H9 (cell line): ENCODE results near the gene DCUN1D2. TPM values are rescaled to one million over a fixed set of nuclear protein-coding genes. Genes with fewer than 3 reads are reported as not detected.
A peak's percentile ranks its signal among the peaks of the same experiment; 100 is the strongest.

Experiments
- DNase-seq: peaks from one replicate; pipeline ENCODE4 v3.0.0-alpha.2; 2017
- H2AFZ ChIP-seq: one replicate; pipeline ENCODE4 v1.6.1; 2013; ENCODE audit warnings: mild to moderate bottlenecking, low read length, control low read depth, moderate library complexity
- H2AK5ac ChIP-seq: 2 replicates; pipeline ENCODE4 v1.6.1; 2013; ENCODE audit warnings: low read length, control low read depth, mixed read lengths; ENCODE audit not compliant: insufficient read length
- H2BK120ac ChIP-seq: one replicate; pipeline ENCODE4 v1.6.1; 2013; ENCODE audit warnings: low read depth, mild to moderate bottlenecking, low read length, control low read depth, inconsistent platforms; ENCODE audit not compliant: poor library complexity, severe bottlenecking
- H2BK12ac ChIP-seq: 2 replicates; pipeline ENCODE4 v1.6.1; 2013; ENCODE audit warnings: low read length, control low read depth, mixed read lengths, low read depth; ENCODE audit not compliant: insufficient read length
- H2BK15ac ChIP-seq: 2 replicates; pipeline ENCODE4 v1.6.1; 2013; ENCODE audit warnings: low read depth, low read length, control low read depth
- H2BK20ac ChIP-seq: one replicate; pipeline ENCODE4 v1.6.1; 2013; ENCODE audit warnings: low read depth, mild to moderate bottlenecking, low read length, control low read depth, inconsistent platforms; ENCODE audit not compliant: poor library complexity, severe bottlenecking
- H2BK5ac ChIP-seq: 2 replicates; pipeline ENCODE4 v1.6.1; 2013; ENCODE audit warnings: low read length, control low read depth, mixed read lengths; ENCODE audit not compliant: insufficient read length
- H3K14ac ChIP-seq: 2 replicates; pipeline ENCODE4 v1.6.1; 2013; ENCODE audit warnings: low read length, control low read depth; ENCODE audit not compliant: insufficient read depth
- H3K18ac ChIP-seq: 2 replicates; pipeline ENCODE4 v1.6.1; 2013; ENCODE audit warnings: low read depth, mild to moderate bottlenecking, mixed read lengths, low read length, control low read depth; ENCODE audit not compliant: insufficient read length
- H3K23ac ChIP-seq: 2 replicates; pipeline ENCODE4 v1.6.1; 2013; ENCODE audit warnings: low read length, control low read depth, mixed read lengths, low read depth; ENCODE audit not compliant: insufficient read length
- H3K23me2 ChIP-seq: 2 replicates; pipeline ENCODE4 v1.6.1; 2013; ENCODE audit warnings: low read depth, mild to moderate bottlenecking, mixed read lengths, low read length, control low read depth; ENCODE audit not compliant: insufficient read length, poor library complexity, severe bottlenecking
- H3K27ac ChIP-seq: 2 replicates; pipeline ENCODE4 v1.5.1; 2013; ENCODE audit warnings: low read length, control low read depth, mixed read lengths, low read depth; ENCODE audit not compliant: insufficient read length
- H3K27me3 ChIP-seq: 2 replicates; pipeline ENCODE4 v1.6.1; 2013; ENCODE audit warnings: low read length, control low read depth, inconsistent platforms; ENCODE audit not compliant: insufficient read depth
- H3K4ac ChIP-seq: 2 replicates; pipeline ENCODE4 v1.6.1; 2013; ENCODE audit warnings: low read depth, mild to moderate bottlenecking, control low read depth, inconsistent platforms, low read length, moderate library complexity
- H3K4me1 ChIP-seq: 2 replicates; pipeline ENCODE4 v1.6.1; 2013; ENCODE audit warnings: low read length, control low read depth, inconsistent platforms; ENCODE audit not compliant: insufficient read depth
- H3K4me2 ChIP-seq: 2 replicates; pipeline ENCODE4 v1.6.1; 2013; ENCODE audit warnings: low read length, control low read depth, mixed read lengths; ENCODE audit not compliant: insufficient read length, insufficient read depth
- H3K56ac ChIP-seq: 2 replicates; pipeline ENCODE4 v1.6.1; 2013; ENCODE audit warnings: low read depth, mild to moderate bottlenecking, mixed read lengths, low read length, control low read depth; ENCODE audit not compliant: insufficient read length
- H3K79me1 ChIP-seq: 2 replicates; pipeline ENCODE4 v1.6.1; 2013; ENCODE audit warnings: low read depth, mild to moderate bottlenecking, moderate library complexity, low read length, control low read depth, inconsistent platforms; ENCODE audit not compliant: insufficient read depth, poor library complexity, severe bottlenecking
- H3K79me2 ChIP-seq: 2 replicates; pipeline ENCODE4 v1.6.1; 2013; ENCODE audit warnings: low read length, control low read depth, inconsistent platforms; ENCODE audit not compliant: insufficient read depth
- H3K9ac ChIP-seq: 2 replicates; pipeline ENCODE4 v1.6.1; 2013; ENCODE audit warnings: low read length, control low read depth, mixed read lengths; ENCODE audit not compliant: insufficient read length; ENCODE audit errors: extremely low read depth
- H3K9me3 ChIP-seq: one replicate; pipeline ENCODE4 v1.6.1; 2013; ENCODE audit warnings: low read depth, low read length, inconsistent platforms; ENCODE audit not compliant: control insufficient read depth
- H3T11ph ChIP-seq: one replicate; pipeline ENCODE4 v1.6.1; 2013; ENCODE audit warnings: mild to moderate bottlenecking, low read length, control low read depth, inconsistent platforms
- H4K20me1 ChIP-seq: one replicate; pipeline ENCODE4 v1.6.1; 2013; ENCODE audit not compliant: control insufficient read depth, insufficient read length, insufficient read depth
- H4K5ac ChIP-seq: 2 replicates; pipeline ENCODE4 v1.6.1; 2013; ENCODE audit warnings: low read depth, mild to moderate bottlenecking, mixed read lengths, low read length, control low read depth; ENCODE audit not compliant: insufficient read length
- H4K8ac ChIP-seq: replicated peaks from 2 replicates; pipeline ENCODE4 v1.6.1; 2013; ENCODE audit warnings: low read length, control low read depth, mixed read lengths, low read depth; ENCODE audit not compliant: insufficient read length
- H4K91ac ChIP-seq: 2 replicates; pipeline ENCODE4 v1.6.1; 2013; ENCODE audit warnings: low read depth, mild to moderate bottlenecking, moderate library complexity, mixed read lengths, low read length, control low read depth; ENCODE audit not compliant: insufficient read length
- H3K27ac Mint-ChIP-seq, 3 experiments: 2 replicates in 2 of 3; 3 replicates in 1 of 3; pipeline ENCODE4 v1.8.0; 2020 to 2021; ENCODE audit warnings: mixed read lengths in 3 of 3, mild to moderate bottlenecking in 1 of 3, moderate library complexity in 1 of 3
- H3K27me3 Mint-ChIP-seq: 2 replicates; pipeline ENCODE4 v1.8.0; 2021; ENCODE audit warnings: low read depth, mild to moderate bottlenecking, moderate library complexity, mixed read lengths
- H3K36me3 Mint-ChIP-seq, 3 experiments: 2 replicates in 2 of 3; 3 replicates in 1 of 3; pipeline ENCODE4 v1.8.0; 2020 to 2021; ENCODE audit warnings: low read depth in 3 of 3, mixed read lengths in 3 of 3; ENCODE audit not compliant: insufficient read depth in 1 of 3
- H3K4me1 Mint-ChIP-seq, 2 experiments: 2 replicates each; pipeline ENCODE4 v1.8.0; 2020; ENCODE audit warnings: mixed read lengths in 2 of 2
- H3K4me3 Mint-ChIP-seq, 2 experiments: 2 replicates in 1 of 2; 3 replicates in 1 of 2; pipeline ENCODE4 v1.8.0; 2020 to 2021; ENCODE audit warnings: mild to moderate bottlenecking in 2 of 2, mixed read lengths in 2 of 2, moderate library complexity in 1 of 2
- H3K9me3 Mint-ChIP-seq, 2 experiments: 2 replicates in 1 of 2; 3 replicates in 1 of 2; pipeline ENCODE4 v1.8.0; 2020; ENCODE audit warnings: mild to moderate bottlenecking in 2 of 2, mixed read lengths in 2 of 2, moderate library complexity in 1 of 2
- WGBS: extraction: QIAGEN DNeasy Blood & Tissue Kit; methylation state at CpG from one replicate; pipeline ENCODE4 v1.1.7; 2013; ENCODE audit warnings: missing lambda C conversion rate, low lambda C conversion rate, mixed read lengths; ENCODE audit not compliant: insufficient read length; ENCODE audit errors: extremely low coverage; 5-methylcytosine and 5-hydroxymethylcytosine counted together
- total RNA-seq: library from RNA; stranded (reverse); gene quantifications from 2 replicates; pipeline ENCODE4 v1.2.1, GENCODE V29; 2021
- TF ChIP-seq, protein P1 (sequence below): fragments of 200-600 bp; sonication (generic); conservative IDR thresholded peaks from 3 replicates; pipeline ENCODE4 v1.8.0; 2021; ENCODE audit warnings: antibody characterized with exemption, mild to moderate bottlenecking

DCUN1D2 gene
- total RNA-seq, 1 experiment from 2014 or later: 36.8 TPM

DNA sequence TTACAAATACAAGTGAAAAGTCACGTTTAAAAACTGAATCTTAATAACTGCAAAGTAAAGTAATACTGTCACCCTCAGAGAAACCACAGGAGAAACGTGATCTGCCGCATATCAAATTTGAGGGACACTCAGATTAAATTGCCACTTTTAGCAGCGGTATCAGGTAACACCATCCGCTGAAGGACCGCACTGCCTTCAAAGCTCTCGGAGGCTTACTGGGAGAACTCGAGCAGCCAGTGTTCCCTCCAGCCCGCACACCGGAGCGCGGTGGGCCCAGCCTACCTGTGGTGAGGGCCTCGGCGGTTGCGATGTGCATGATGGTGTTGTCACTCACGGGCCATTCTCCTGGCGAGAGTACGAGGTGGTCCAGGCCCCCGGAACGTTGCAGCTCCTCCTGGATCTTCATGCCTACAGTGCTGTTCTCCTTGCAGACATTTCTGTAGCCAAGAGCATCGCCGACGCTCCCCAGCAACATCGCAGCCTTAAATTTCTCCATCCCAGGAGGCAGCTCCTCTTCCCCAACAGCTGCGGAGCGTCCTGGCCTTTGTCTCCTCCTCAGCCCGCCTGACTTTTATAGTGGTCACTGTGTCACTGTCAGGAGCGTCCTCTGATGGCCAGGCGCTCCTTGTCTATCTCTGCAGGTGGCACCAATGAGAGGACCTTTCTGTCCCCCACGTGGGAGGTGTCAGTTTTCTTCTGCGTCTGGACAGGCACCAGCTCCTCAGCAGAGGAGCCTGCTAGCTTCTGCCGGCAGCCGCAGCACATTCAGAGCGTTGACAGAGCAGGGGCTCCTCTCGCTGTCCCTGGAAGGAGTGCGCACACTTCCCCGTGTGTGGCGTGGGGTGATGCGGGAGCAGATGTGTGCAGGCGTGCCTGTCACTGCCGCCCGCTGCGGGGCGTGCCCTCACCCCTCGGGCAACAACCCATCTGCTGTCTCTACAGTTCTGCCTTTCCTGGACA lies 37.3 kb downstream of the DCUN1D2 start, which contains the start of gene ADPRHL1:
Gene ADPRHL1 (minus strand): TSS at position 547 of the 960 bp plus-strand sequence. CDS start 51 bp downstream, at position 496.
- H4K5ac ChIP-seq: no peak within 1 kb of the TSS
- H3K9ac ChIP-seq: no peak within 1 kb of the TSS
- no peak within 1 kb of the TSS for H2BK5ac ChIP-seq
- no peak within 1 kb of the TSS for H3K23ac ChIP-seq
- no peaks in the 10 kb centered on the region for H3K23me2 ChIP-seq
- no peak within 1 kb of the TSS for H2AFZ ChIP-seq
- Mint-ChIP-seq H3K27me3 (peaks cover 2% of the 10 kb centered on the region; the same call in 1 of the 2 replicates), H3K27ac (peak within 1 kb of the TSS in 2 of 3 experiments; percentile 77 to 86; a peak in 4 of 7 replicates), H3K4me1 (peaks cover 2 to 11% of the 10 kb centered on the region in 2 experiments; a peak in 3 of 4 replicates), H3K4me3 (no peak within 1 kb of the TSS), H3K36me3 (peaks cover 24 to 57% (median 44%) of the 10 kb centered on the region in 3 experiments), H3K9me3 (no peaks in the 10 kb centered on the region)
- H3K9me3 ChIP-seq: no peaks in the 10 kb centered on the region
- no CpG with 5 or more reads among the region's 45 CpGs for whole genome bisulfite sequencing
- H3T11ph ChIP-seq: no peak within 1 kb of the TSS
- H3K79me2 ChIP-seq: no peaks in the 10 kb centered on the region
- no peak within 1 kb of the TSS for H2BK12ac ChIP-seq
- no peak within 1 kb of the TSS for H2BK20ac ChIP-seq
- H3K4ac ChIP-seq: no peak within 1 kb of the TSS
- H3K18ac ChIP-seq: no peak within 1 kb of the TSS
- no peak within 1 kb of the TSS for H2BK120ac ChIP-seq
- H3K27me3 ChIP-seq: no peaks in the 10 kb centered on the region
- no peak within 1 kb of the TSS for H2BK15ac ChIP-seq
- no peaks in the 10 kb centered on the region for H3K4me1 ChIP-seq
- DNase-seq: no peak
- H4K8ac ChIP-seq: no peak within 1 kb of the TSS
- no peak within 1 kb of the TSS for H2AK5ac ChIP-seq
- no peak within 1 kb of the TSS for H3K56ac ChIP-seq
- H4K20me1 ChIP-seq: no peaks in the 10 kb centered on the region
- no peaks in the 10 kb centered on the region for H3K79me1 ChIP-seq
- no peak within 1 kb of the TSS for H3K27ac ChIP-seq
- no peak within 1 kb of the TSS for H3K4me2 ChIP-seq
- no peak within 1 kb of the TSS for H4K91ac ChIP-seq
- no peak within 1 kb of the TSS for H3K14ac ChIP-seq
- TF ChIP-seq, protein P1, sequence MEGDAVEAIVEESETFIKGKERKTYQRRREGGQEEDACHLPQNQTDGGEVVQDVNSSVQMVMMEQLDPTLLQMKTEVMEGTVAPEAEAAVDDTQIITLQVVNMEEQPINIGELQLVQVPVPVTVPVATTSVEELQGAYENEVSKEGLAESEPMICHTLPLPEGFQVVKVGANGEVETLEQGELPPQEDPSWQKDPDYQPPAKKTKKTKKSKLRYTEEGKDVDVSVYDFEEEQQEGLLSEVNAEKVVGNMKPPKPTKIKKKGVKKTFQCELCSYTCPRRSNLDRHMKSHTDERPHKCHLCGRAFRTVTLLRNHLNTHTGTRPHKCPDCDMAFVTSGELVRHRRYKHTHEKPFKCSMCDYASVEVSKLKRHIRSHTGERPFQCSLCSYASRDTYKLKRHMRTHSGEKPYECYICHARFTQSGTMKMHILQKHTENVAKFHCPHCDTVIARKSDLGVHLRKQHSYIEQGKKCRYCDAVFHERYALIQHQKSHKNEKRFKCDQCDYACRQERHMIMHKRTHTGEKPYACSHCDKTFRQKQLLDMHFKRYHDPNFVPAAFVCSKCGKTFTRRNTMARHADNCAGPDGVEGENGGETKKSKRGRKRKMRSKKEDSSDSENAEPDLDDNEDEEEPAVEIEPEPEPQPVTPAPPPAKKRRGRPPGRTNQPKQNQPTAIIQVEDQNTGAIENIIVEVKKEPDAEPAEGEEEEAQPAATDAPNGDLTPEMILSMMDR: no peak
